Stimulated activated CD4-positive, alpha-beta T cell treated with anti-CD3 and anti-CD28 coated beads, Interleukin-15, amount 100 ng/mL, for 1 hour (primary cell): ENCODE results near the gene SCARB2.

Experiments used
- DNase-seq, 2 donors: peaks; one replicate each; pipeline ENCODE4 v3.0.0-alpha.2; 2020; ENCODE audit warnings: low read depth in 1 of 2, low spot score in 1 of 2

The SCARB2 gene

DNA sequence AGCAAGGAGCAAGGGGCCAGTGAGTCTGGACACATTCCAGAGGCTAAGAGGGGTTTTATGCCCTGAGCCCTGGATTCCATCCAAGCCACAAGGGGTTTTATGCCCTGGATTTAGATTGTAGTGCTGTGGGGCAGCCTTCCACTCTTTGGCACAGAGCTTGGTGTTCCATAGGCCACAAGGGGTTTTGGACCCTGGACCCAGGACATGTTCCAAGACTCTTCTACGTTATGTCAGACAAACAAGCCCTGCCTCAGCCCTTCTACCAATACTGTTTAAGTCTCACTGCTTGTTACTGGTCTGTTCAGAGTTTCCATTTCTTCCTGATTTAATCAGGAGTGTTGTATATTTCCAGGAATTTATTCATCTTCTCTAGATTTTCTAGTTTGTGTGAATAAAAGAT is 12.8 kb upstream of the SCARB2 start:
- DNase-seq, result no peak

DNA sequence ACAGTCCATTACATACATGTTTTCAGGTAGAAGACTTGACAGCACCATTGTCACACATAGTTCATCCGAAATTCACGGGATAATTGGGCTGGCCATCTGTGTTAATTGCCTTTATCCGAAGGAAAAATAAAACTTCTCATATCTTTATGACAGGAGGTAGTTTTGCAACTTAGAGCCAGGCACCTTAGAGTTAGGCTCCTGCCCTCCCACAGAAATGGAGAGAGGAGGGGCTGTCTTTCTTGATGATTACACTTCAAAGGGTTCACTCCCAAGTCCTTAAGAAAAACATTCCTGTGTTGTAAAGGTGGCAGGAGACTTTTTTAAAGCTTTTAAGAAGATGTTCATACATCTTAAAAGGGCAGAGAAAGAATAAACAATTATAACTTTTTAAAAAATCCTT is 10.5 kb upstream of the SCARB2 start:
- DNase-seq, result no peak

DNA sequence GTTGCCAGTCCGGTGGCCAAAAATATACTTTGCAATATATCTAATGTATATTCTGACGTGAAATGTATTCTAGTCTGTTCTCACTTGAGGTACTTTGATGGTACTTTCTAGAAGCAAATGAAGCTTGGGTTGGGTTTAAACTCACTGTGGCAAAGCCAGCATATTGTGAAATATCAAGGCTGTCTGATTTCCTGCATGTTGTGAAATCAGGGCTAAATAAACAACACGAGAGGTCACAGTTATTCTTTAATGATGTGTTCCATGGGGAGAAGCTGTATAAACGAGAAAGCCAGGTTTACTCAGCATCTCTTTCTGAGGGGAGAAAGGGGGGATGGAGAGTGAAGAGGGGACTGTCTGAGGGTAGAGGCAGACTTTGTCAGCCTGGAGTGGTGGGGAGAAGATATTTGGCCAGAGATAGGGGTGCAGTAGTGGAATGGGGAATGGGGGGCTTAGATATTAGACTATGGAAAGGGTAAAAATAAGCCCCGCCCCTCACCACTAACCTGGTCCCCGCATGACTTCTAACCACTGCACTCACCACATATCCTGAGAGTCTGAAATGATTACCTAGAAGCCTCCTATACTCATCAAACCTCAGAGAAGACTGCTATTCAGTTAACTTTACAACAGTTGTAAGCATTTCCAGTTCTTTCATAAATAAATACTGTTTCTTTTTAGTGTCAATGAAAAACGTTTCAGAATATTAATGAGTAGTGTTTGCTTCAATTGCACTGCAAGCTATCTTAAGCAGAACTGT is 5.9 kb upstream of the SCARB2 start:
- no peak for DNase-seq

DNA sequence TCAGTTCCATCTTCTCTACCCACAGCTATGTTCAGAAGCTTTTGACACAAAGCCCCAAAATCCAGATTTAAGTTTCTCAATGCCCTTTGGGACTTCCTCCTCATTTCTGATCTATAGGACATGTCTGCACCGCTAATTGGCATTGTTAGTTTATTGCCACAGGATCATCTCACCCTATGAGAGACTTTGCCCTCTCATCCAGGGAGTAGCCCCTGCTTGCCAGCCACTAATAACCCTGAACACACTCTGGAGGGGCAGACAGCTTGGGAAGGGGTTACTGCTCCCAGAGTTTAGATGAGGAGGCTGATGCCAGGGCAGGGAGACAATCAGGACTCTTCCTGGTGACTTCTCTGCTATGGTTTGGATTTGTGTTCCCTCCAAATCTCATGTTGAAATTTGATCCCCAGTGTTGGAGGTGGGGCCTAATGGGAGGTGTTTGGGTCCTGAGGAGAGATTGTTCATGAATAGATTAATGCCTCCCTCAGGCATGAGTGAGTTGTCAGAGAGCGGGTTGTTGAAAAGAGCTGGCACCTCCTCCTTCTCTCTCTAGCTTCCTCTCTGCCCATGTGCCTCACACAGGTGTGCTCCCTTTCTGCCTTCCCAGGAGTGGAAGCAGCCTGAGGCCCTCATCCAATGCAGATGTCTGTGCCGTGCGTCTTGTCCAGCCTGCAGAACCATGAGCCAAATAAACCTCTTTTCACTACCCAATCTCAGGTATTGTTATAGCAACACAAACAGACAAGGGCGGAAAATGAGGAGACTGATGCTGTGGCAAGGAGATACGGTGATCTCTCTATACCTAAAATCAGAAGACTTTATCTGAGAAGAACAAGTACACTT is 3.6 kb upstream of the SCARB2 start:
- no peak for DNase-seq

DNA sequence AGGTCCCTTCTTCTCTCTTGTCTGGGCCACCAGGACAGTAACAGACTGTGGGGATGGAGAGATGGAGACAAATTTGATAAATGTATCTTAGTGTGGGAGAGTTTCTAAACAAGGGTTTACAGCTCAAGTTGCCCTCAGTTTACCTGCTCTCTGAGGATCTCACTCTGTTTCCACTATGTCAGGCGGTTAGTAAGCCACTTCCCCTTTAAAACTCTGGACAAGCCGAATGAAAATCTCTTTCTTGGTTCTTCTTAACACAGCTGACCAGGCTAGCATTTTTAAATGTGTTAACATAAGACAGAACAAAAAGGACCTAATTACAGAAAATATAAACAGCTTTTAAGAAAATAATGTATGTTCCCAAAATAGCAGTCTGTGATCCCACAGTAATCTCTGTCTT is 2.9 kb upstream of the SCARB2 start:
- no peak for DNase-seq

DNA sequence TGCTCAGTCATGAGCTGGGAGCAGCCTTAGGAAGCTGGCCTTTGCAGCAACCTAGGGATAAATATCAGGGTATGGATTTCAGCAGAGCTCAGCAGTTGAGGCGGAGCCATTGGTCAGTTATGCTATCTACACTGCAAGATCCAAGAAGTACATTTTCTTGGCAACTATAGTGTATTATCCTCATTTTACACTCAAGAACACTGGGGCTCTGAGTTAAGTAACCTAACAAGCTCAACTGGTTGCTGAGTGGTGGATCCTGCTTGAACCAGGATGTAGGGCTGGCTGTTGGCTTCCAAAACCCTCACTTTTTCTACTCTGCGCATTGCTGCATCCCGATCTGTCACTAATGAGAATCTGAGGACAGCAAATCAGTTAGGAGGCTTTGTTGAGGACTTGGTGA is 1.5 kb upstream of the SCARB2 start:
- no peak for DNase-seq

DNA sequence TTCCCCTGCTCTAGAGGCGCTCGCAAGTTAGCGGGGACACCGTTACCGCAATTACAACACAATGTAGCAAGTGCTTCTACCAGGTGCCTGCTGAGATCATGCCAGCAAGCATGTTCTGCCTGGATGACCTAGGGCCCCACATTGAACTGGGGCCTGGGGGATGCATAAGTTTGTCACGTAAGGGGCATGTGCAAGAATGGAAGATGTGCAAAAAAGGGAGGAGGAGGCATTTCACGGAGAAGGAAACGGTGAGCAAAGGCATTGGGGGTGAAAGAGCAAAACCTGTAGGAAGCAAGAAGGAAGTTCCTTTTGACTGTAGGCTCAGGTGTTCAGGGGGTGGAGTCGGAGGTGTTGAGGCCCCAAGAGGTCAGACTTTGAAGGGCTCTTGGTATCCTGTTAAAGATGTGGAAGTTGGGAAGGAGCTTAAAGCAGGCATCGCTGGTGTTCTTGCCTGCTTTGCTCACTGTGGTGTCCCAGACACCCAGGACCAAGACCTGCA is 602 bp upstream of the SCARB2 start:
- DNase-seq, result no peak

DNA sequence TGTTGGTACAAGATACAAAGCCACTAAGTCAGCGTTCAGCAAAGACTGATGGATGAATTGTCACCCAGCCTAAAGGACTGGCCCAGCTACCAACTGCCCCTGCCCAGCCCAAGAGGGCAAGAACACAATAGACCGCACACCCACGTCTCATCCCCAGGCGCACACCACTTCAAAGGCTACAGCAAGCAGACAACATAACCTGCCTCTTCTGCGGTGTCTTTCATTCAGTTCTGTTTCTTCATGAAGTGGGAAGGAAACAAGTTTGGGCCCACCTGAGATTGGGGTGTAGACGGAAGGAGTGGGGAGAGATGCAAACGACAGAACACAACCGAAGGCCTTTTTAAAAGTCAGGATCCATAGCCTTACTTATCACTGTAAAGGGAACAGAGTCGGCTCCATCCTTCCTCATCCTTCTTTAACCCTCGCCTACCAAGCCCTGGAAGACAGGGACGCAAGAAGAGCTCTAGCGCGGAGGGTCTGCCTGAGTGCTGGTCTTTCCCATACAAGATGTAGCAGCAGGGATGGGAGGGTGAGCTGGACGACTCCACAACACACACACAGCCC is 691 bp downstream of the SCARB2 start:
- peak in 1 of 2 donors; percentile 4 for DNase-seq

DNA sequence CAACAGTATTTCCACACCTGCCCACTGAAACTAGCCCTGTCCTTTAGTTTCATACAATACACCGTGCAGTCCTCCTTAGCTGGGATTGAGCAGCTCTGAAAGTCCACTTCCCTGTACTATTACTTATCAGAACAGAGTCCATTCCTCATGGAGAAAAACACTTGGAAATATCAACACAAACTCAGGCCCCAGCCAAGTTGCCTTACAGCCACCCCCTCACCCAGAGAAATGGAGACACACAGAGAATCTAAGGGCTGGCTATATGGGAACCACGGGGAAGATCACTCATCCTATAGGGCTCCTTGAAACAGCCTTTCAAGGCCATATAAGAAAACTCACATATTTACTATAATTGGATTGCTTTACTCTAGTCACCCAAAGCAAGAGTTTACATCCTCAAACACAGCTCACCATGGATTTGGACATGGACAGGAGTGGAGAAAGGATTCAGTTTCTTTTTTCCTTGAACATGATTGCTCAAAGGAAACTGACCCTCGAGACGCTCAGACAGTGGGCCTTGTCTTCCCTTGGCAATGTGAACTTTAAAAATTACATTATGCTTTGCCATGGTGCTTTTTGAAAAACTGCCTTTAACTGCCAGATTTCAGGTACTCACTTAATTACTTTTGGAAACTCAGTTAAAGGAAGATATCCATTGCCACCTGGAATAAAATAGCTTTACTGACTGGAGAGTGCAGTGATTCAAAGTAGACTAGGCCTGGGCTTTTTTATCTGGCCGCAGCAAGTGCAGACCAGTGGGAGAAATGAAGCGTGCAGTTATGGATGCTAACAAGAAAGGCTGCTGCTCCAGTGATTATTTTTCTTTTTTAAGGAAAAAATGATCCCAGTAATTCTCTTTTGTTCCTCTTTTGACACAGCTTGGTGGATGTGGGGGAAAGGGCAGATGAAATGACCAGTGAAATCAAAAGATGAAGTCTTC is 1.6 kb downstream of the SCARB2 start:
- DNase-seq, result no peak

DNA sequence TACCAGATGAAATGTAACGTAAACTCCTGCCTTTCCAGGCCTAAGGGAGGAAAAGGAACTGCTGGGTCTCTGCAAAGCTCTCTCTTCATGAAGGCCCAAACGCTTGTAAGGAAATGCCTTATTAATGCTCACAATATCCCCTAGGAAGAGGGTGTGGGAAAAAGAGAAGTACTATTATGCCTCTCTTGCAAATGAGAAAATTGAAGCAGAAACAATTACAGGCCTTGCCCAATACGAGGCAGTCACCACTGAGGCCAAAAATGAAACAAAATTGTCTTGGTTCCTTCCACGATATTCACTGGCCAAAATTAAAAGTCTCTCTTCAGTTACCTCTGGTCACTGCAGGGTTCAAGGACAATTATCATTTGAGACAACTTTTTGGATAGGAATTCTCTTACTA is 3.2 kb downstream of the SCARB2 start:
- no peak for DNase-seq

DNA sequence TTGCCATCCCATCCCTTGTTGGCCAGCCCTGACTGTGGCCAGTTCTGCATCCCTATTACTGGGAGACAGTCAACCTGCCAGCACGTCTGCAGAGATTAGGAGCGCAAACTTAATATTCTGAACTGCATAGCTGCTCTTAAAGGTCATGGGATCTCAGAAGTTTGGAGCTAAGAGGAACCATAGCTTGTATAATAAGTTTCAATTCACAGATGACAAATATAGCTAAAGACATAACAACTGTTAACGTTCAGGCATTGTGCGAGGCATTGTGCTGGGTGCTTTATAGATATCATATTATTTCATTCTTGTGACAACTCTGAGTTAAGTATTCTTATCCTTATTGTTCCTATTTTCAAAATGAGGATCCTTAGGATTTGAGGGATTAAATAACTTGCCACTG is 3.7 kb downstream of the SCARB2 start:
- DNase-seq, result no peak

DNA sequence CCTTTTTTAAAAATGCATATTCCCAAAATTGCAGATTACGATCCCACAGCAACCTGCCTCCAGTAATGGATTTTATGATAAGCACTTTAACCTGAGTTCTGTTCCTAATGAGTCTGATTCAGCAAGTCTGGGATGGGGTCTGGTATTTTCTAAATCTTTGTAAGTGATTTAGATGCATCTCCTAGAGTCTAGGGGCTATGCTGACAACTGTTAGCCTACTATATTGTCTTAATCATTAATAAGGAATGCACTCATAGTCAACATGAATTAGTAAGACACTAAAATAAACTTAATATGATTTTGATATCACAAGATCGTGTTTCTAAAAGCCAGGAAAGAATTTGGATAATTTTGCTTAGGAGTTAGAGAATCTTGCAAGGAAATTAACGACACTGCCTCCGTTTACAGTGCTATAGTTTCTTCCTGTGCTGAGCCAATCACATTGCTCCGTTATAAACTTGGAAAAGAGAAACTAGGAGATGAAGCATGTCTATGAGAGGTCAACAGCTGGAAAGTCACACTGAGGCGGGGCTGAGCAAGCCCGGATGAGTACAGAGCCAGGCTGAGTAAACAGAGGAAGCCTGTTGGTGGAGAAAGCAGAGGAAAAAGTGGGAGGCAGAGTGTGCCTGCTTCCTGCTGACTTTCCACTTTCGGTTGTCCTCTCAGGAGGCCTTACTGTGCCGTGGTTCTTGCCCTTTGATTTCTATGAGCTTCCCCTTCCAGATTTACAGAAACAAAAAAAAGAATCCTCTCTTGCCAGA is 5.4 kb downstream of the SCARB2 start:
- DNase-seq, result no peak

DNA sequence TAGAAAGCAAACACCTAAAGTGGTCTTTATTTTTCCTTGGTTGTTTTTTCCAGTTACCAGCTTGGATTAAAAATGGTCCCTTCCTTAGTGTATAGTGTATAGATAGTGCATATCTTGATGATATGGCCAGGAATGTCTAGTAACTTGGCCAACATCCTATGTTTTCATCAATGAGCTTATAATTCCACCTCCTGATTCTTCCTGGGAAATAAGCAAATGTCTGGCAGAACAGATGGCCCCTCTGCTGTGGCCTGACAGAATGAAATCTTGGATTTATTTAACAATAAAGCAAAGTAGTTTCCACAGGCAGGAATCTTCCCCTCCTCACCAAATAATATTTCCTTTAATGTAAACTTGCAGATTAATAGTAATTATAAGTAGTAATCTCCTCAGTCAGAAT is 6.1 kb downstream of the SCARB2 start:
- no peak for DNase-seq

DNA sequence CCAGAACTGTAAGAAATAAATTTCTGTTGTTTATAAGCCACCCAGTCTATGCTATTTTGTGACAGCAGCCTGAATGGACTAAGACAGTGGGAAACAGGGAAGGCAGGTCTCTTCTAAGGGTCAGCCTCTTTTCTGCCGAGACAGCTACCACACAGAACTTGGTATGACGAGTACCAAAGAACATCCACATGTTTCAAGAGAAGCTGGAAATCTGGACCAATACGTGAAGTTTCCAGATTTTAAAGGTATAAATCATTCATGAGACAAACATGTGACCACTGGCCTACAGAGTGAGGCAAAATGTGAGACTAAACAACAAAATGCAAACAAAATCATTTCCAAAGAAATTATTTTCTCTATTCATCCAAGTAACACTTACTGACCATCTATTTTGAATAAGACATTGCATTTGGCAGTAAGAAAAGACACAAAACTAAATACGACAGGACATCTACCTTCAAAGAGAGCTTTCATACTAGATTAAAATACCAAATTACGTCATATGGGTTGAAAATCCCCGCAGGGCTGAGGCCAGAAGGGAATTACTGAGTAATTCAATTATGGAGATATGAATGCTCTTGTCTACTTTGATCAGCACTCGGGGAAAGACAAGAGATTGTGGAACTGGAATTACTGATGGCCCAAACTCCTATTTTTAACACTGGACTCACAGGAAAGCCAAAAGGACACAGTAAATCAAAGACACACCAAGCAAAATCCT is 7.2 kb downstream of the SCARB2 start:
- DNase-seq, result no peak

DNA sequence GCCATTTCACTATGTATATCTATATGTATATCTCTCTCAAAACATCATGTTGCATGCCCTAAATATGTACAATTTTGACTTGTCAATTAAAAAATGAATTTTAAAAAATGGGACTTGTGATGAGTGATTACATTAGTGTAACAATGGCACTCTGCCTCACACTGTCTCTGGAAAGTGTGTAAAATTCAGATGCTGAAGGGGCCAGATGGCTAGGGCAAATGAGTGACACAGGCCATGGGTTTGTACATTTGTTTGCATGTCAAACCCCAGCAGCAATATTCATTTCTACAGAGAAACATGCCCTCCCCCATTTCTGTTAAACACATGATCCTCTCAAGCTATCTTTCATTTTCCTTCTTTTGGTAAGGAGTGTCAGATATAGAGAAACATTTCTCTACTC is 8.1 kb downstream of the SCARB2 start:
- no peak for DNase-seq

DNA sequence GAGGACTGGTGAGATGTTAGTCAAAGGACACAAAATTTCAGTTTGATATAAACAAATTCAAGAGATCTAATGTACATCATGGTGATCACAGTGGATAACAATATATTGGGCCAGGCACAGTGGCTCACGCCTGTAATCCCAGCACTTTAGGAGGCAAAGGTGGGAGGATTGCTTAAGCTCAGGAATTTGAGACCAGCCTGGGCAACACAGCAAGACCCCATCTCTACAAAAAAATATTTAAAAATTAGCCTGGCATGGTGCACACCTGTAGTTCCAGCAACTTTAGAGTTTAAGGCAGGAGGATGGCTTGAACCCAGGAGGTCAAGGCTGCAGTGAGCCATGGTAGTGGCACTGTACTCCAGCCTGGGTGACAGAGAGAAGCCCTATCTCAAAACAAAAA is 8.7 kb downstream of the SCARB2 start:
- DNase-seq, result no peak

DNA sequence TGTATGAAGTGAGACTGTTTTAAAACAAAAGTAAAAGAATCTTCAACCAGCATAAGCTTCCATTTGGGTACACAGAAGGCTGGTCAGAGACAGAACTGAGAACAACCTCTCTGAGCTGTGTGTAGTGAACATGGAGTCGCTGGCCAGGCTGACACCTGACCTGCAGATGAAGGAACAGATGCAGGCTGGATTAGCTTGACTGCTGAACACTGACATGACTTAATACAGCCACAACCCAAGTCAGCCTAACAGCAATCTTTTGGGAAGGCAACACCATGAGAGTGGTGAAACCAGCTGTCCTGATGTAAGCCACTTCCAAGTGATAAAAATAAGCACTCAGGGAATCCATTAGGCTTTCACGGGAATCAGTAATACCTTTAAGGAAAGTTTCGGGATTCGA is 10.1 kb downstream of the SCARB2 start:
- no peak for DNase-seq

DNA sequence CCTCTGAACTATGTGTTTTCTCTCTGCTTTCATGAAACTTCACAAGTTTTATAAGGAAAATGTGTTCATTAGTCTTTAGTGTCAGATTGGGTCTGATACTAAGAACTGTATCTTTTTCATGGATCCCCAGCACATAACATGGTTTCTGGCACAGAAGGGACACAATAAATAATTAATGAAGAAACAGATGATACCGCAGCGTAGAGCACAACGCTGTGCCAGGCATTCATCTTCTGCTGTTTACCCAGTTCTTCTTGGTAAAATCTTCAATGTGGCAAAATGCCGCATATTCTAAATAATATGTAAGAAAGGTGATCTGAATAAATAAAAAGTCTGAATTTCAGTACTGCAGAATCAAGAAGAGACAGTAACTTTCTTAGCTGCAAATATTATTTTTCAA is 12.3 kb downstream of the SCARB2 start:
- DNase-seq, result no peak

DNA sequence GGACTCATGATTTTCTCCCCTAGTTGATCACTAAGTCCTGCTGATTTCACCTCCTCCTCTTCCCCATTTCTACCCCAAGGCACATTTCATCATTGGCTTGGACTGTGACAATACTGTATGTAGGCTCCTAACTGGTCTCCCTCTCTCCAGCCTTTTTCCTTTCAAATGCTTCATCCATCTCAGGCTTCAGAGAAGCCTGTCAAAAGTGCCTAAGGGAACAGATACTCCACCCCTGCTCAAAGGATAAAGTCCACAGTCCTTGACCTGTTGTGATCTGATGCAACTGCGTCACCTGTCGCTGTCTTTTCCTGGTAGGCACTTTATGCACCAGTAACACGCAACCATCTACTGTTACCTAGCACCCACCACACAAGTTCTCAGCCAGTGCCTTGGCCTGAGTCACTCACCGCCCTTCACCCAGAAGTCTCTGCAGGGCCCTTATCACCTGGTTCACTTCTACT is 12.8 kb downstream of the SCARB2 start:
- DNase-seq, result no peak
